Fibroblast of skin of right quadriceps (primary cell): ENCODE measurements around the gene PAK6.

ENCODE experiments used
- DNase-seq: peaks from one replicate; pipeline ENCODE4 v3.0.0-alpha.2; 2013

The PAK6 gene

GRCh38 chr15:40312370-40313158 is 73.7 kb downstream of the PAK6 start:
- no peak for DNase-seq

DNA sequence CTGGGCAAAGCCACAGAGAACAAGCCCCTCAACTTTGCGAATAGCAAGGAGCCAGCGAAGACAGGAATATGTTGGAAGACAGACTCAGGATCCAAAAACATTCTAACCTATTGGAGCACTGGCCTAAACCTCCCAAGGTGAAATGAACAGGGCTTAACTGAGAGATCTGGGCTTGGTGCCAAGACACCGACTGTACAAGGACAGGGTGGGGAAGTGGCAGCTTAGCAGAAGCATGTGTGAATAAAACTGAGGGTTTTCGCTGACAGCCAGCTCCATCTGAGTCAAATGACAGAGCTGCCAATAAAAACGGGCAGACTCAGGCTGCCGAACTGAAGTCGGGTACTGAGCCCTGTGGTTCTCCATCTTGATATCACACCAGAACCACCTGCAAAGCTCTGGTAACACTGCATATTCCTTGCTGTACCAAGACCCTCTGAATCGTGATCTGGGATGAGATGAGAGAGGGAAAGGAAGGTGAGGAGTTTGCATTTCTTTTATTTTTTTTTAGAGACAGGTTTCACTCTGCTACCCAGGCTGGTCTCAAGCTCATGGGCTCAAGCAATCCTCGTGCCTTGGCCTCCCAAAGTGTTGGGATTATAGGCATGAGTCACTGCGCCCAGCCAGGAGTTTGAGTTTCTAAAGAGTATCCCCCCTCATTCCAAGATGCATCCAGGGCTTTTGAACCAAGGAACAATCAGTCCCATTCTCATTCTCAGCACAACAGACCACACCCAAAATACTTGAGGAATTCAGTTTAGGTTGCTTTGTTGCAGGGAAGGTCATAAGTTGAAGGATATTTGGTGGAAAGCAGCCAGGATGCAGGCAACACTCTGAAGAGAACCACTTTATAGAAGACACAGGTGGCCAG is 74.9 kb downstream of the PAK6 start:
- peak; percentile 48 for DNase-seq

- peak; percentile 29 for DNase-seq
Observed at GRCh38 chr15:40314723-40315276, 75.9 kb downstream of the PAK6 start.

GRCh38 chr15:40316931-40317330 is 78.1 kb downstream of the PAK6 start:
- DNase-seq = no peak

DNA sequence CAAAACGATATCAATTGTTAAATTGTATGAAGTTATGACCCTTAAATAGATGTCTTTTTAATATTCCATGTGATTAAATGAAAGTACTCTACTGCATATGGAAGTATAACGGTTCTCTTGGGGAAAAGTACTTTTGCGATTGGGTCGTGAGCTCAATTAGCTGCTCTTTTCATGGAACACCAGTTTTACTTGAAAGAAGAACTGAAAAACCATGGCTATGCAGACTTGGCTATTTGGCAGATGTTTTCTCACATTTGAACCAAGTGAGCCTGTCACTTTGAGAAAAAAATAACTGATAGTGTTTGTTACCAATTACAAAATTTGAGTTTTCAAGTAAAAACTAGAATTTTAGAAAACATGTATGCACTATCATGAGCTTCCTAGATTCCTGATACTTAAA is 78.7 kb downstream of the PAK6 start:
- no peak for DNase-seq

- DNase-seq = no peak
Observed at GRCh38 chr15:40320409-40320808, 81.5 kb downstream of the PAK6 start.

DNA sequence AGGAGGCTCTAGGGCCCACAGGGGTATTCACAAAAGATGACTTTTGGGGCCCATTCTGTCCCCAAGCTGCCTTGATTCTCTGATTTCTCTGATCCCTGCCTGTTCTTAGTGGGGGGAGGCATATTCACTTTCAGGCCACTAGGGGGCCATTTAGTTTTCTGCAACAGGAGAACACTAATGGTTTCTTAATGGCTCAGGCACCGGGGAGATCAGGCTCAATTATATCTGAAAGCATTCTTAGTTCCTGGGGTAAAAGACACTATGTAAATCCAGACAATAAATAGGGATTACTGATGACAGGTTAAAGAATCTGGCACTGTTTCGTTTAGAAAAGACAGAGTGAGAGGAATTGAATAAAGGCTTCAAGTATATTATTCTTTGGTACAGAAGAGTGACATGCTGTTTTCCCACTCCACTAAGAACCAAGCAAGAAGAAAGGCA is 82.1 kb downstream of the PAK6 start:
- peak; percentile 63 for DNase-seq

- DNase-seq = peak; percentile 67
Observed at GRCh38 chr15:40322531-40323238, 83.8 kb downstream of the PAK6 start.

DNA sequence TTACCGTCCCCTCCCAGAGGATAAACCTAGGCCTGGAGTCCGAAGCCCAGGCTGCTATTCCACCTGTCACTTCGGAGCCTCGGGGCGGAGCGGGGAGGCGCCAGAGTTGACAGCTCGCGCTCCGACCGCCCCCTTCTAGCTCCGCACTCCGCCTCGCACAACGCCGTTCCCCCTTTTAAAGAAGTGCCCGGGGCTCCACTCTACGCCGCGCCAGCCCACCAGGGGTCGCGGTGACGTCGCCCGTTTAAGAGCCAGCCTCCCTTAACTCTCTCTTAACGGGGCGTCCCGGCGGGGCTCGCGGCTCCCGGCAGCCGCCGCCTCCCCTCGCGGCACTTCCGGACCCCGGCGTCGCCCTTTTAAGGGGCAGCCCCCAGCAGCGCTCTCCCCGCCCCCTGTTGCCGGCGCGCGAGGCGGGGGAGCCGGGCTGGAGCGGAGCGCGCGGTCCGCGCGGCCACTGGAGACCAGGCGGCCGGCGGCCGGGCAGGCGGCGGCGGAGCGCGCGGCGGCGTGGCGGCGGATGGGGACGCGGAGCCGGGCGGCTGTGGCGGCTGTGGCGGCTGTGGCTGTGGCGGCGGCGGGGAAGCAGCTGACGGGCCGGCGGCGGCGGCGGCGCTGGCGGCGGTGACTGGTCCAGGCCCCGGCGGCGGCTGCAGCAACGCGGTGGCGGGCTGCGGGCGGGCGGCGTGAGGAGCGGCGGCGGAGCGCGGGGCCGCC is 84.5 kb downstream of the PAK6 start, which contains the start of gene INAFM2:
Gene INAFM2, plus strand, starts transcription at position 454 of the 714 bp plus-strand sequence. CDS start 364 bp downstream, outside the sequence.
- DNase-seq = peak; percentile 97

DNA sequence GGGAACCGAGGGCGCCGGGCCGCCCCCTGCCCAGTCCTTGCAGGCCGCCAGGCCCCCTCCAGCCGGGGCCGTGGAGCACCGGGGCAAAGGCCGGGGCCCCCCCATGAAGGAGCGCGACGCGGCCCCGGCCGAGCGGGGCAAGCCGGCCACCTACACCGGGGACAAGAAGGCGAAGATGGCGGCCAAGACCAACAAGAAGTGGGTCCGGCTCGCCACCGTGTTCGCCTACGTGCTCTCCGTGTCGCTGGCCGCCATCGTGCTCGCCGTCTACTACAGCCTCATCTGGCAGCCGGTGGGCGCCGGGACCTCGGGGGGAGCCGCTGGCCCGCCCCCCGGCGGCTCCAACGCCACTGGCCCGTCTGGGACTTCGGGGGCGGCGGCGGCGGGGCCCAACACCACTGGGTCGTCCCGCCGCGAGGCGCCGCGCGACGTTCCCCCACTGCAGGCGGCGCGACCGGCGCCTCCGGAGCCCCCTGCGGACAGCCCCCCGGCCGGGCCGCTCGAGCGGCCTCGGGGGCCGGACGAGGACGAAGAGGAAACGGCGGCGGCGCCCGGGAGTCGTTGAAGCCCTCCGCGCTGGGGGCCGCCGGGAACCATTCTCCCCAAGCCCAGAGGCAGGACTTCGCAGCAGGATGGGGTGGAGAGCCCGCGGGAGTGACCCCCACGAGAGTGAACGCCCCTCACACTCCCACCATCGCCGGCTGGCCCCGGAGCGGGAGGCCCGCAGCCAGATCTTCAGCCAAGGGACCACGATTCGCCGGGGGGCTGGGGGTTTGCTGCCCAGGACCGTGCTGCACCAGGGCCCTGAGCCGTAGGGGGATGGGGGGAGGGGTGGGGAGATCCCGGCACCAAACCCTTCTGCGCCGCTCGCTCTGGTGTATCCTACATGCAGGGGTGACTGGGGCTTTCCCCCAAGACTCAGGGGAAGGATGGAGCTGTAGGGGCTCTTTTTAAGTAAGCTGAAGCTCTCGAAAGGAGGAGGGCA is 85.4 kb downstream of the PAK6 start:
- DNase-seq = no peak

GRCh38 chr15:40325188-40325587 is 86.3 kb downstream of the PAK6 start:
- DNase-seq = no peak

GRCh38 chr15:40325700-40326099 is 86.8 kb downstream of the PAK6 start:
- no peak for DNase-seq
